GM23338 (cell line): Measurements from ENCODE around the gene IPO8. TPM values are rescaled to one million over a fixed set of nuclear protein-coding genes. Genes with fewer than 3 reads are reported as not detected.

Source experiments
- ATAC-seq: fragments of 200-7000 bp; cut with Tn5 transposase; 3 replicates; pipeline ENCODE4 v1.9.1; 2020
- DNase-seq: peaks from one replicate; pipeline ENCODE4 v3.0.0-alpha.2; 2015; ENCODE audit warnings: low spot score
- H2AFZ ChIP-seq: fragments of 200-600 bp; sonication (generic); 2 replicates; pipeline ENCODE4 v1.8.0; 2016; ENCODE audit warnings: antibody characterized with exemption, mild to moderate bottlenecking, moderate library complexity
- H3F3A ChIP-seq: fragments of 200-600 bp; sonication (generic); replicated peaks from 2 replicates; pipeline ENCODE4 v1.8.0; 2017; ENCODE audit warnings: antibody characterized with exemption, mixed run types, low read depth
- H3K27ac ChIP-seq: fragments of 200-600 bp; sonication (generic); 2 replicates; pipeline ENCODE4 v1.6.1; 2016; ENCODE audit warnings: low read depth
- H3K27me3 ChIP-seq: fragments of 200-600 bp; sonication (generic); 2 replicates; pipeline ENCODE4 v1.8.0; 2016; ENCODE audit warnings: mild to moderate bottlenecking, mixed run types, moderate library complexity; ENCODE audit not compliant: insufficient read depth
- H3K36me3 ChIP-seq: fragments of 200-600 bp; sonication (generic); 2 replicates; pipeline ENCODE4 v1.8.0; 2016; ENCODE audit warnings: mild to moderate bottlenecking; ENCODE audit not compliant: insufficient read depth
- H3K4me1 ChIP-seq: fragments of 200-600 bp; sonication (generic); 2 replicates; pipeline ENCODE4 v1.8.0; 2016; ENCODE audit warnings: mild to moderate bottlenecking, moderate library complexity; ENCODE audit not compliant: insufficient read depth
- H3K4me2 ChIP-seq: fragments of 200-600 bp; sonication (generic); 2 replicates; pipeline ENCODE4 v1.7.1; 2017; ENCODE audit warnings: mixed run types
- H3K4me3 ChIP-seq: fragments of 200-600 bp; sonication (generic); 2 replicates; pipeline ENCODE4 v1.6.1; 2016; ENCODE audit warnings: mixed run types
- H3K79me2 ChIP-seq: fragments of 200-600 bp; sonication (generic); replicated peaks from 2 replicates; pipeline ENCODE4 v1.8.0; 2017; ENCODE audit warnings: mild to moderate bottlenecking; ENCODE audit not compliant: insufficient read depth
- H3K9me2 ChIP-seq: fragments of 200-600 bp; sonication (generic); 2 replicates; pipeline ENCODE4 v1.8.0; 2017; ENCODE audit not compliant: insufficient read depth
- H4K20me1 ChIP-seq: fragments of 200-600 bp; sonication (generic); replicated peaks from 2 replicates; pipeline ENCODE4 v1.8.0; 2017; ENCODE audit warnings: mild to moderate bottlenecking; ENCODE audit not compliant: insufficient read depth
- H3K27ac Mint-ChIP-seq: 2 replicates; pipeline ENCODE4 v1.8.0; 2020; ENCODE audit warnings: inconsistent platforms, mild to moderate bottlenecking, moderate library complexity, mixed read lengths
- H3K27me3 Mint-ChIP-seq: 3 replicates; pipeline ENCODE4 v1.8.0; 2022; ENCODE audit warnings: low read depth, mild to moderate bottlenecking, moderate library complexity, mixed read lengths, inconsistent platforms; ENCODE audit not compliant: insufficient read depth, poor library complexity
- H3K36me3 Mint-ChIP-seq: 3 replicates; pipeline ENCODE4 v1.8.0; 2021; ENCODE audit warnings: low read depth, mild to moderate bottlenecking, inconsistent platforms, moderate library complexity, mixed read lengths
- H3K4me1 Mint-ChIP-seq: 3 replicates; pipeline ENCODE4 v1.8.0; 2020; ENCODE audit warnings: mild to moderate bottlenecking, inconsistent platforms, mixed read lengths
- H3K4me3 Mint-ChIP-seq: 3 replicates; pipeline ENCODE4 v1.8.0; 2021; ENCODE audit warnings: moderate library complexity, mild to moderate bottlenecking, inconsistent platforms, mixed read lengths
- H3K9me3 Mint-ChIP-seq: 3 replicates; pipeline ENCODE4 v1.8.0; 2020; ENCODE audit warnings: moderate library complexity, mild to moderate bottlenecking, inconsistent platforms, mixed read lengths
- CREB1 ChIP-seq: fragments of 250-450 bp; sonication (Bioruptor Pico); IDR thresholded peaks from 2 replicates; pipeline ENCODE4 v1.5.0; 2020; ENCODE audit warnings: low read depth, mild to moderate bottlenecking, moderate library complexity
- EZH2 ChIP-seq: fragments of 200-600 bp; sonication (generic); IDR thresholded peaks from one replicate; pipeline ENCODE4 v1.8.0; 2017; ENCODE audit warnings: antibody characterized with exemption, mild to moderate bottlenecking, low read depth; ENCODE audit not compliant: unreplicated experiment
- EZH2phosphoT487 ChIP-seq: fragments of 200-600 bp; sonication (generic); IDR thresholded peaks from one replicate; pipeline ENCODE4 v1.8.1; 2018; ENCODE audit warnings: antibody characterized with exemption; ENCODE audit not compliant: unreplicated experiment
- JUNB ChIP-seq: IDR thresholded peaks from one replicate; pipeline ENCODE4 v1.6.1; 2016; ENCODE audit warnings: antibody characterized with exemption; ENCODE audit not compliant: unreplicated experiment
- POLR2AphosphoS5 ChIP-seq: IDR thresholded peaks from 2 replicates; pipeline ENCODE4 v1.6.1; 2016; ENCODE audit warnings: antibody characterized with exemption, low read depth
- STAT1 ChIP-seq: IDR thresholded peaks from one replicate; pipeline ENCODE4 v1.6.1; 2016; ENCODE audit warnings: antibody characterized with exemption; ENCODE audit not compliant: unreplicated experiment
- ZNF114 ChIP-seq: fragments of 250-450 bp; sonication (Bioruptor Pico); IDR thresholded peaks from 2 replicates; pipeline ENCODE4 v1.5.0; 2020; ENCODE audit warnings: mild to moderate bottlenecking, moderate library complexity
- ZNF331 ChIP-seq: fragments of 250-450 bp; sonication (Bioruptor Pico); IDR thresholded peaks from 2 replicates; pipeline ENCODE4 v1.5.0; 2020; ENCODE audit warnings: low read depth, mild to moderate bottlenecking, moderate library complexity
- polyA plus RNA-seq: library from polyadenylated mRNA; unstranded; fragments of >200 nt; fragmentation: Nextera tagmentation; extraction: Ambion mirVana; gene quantifications from 2 replicates; pipeline ENCODE4 v1.2.1, GENCODE V29; 2016
- total RNA-seq: library from RNA; depleted of rRNA; stranded (reverse); fragments of >200 nt; shearing (Covaris generic); gene quantifications from 2 replicates; pipeline ENCODE4 v1.2.3, GENCODE V29; 2014
- TF ChIP-seq, protein P1 (sequence below), 2 experiments: fragments of 200-600 bp in 1 of 2; sonication (generic) in 1 of 2; conservative IDR thresholded peaks; 2 replicates each; pipeline versions ENCODE4 v1.5.1 to v1.6.1; 2016 to 2017; ENCODE audit warnings: antibody characterized with exemption in 2 of 2, low read depth in 2 of 2, mild to moderate bottlenecking in 2 of 2, moderate library complexity in 1 of 2
- TF ChIP-seq, protein P2 (sequence below): IDR thresholded peaks from one replicate; pipeline ENCODE4 v1.6.1; 2018; ENCODE audit warnings: antibody characterized with exemption; ENCODE audit not compliant: unreplicated experiment

IPO8 gene
- total and polyA plus RNA-seq, 2 experiments from 2014 or later = 13.4 to 53.6 TPM

DNA sequence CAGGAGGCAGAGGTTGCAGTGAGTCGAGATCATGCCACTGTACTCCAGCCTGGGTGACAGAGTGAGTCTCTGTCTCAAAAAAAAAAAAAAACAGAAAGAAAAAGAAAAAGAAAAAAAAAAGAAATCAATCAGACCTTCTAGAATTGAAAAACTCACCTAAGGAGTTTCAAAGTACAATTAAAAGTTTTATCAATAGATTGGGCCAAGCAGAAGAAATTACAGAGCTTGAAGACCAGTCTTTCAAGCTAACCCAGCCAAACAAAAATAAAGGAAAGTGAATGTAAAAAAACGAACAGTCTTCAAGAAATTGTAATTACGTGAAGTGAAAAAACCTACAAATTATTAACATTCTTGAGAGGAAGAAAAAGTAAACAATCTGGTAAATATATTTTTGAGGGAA lies 93.0 kb downstream of the IPO8 start:
- H2AFZ ChIP-seq = no peak overlapping the region
- Mint-ChIP-seq H3K27me3 (peaks cover 6% of the 10 kb centered on the region), H3K4me3 (no peak overlapping the region), H3K9me3 (peaks cover 20% of the 10 kb centered on the region), H3K27ac (no peak overlapping the region), H3K4me1 (peaks cover 8% of the 10 kb centered on the region), H3K36me3 (peaks cover 12% of the 10 kb centered on the region)
- H3F3A ChIP-seq = no peaks in the 10 kb centered on the region
- no peak overlapping the region for H3K4me3 ChIP-seq
- H3K27me3 ChIP-seq = no peaks in the 10 kb centered on the region
- ATAC-seq (no peak), DNase-seq (no peak)
- no peaks in the 10 kb centered on the region for H4K20me1 ChIP-seq
- H3K36me3 ChIP-seq = no peaks in the 10 kb centered on the region
- no peaks in the 10 kb centered on the region for H3K9me2 ChIP-seq
- no peak overlapping the region for H3K27ac ChIP-seq
- no peaks in the 10 kb centered on the region for H3K79me2 ChIP-seq
- no peak overlapping the region for H3K4me2 ChIP-seq
- TF ChIP-seq JUNB (no peak), ZNF114 (CRISPR knock-in tag) (no peak), POLR2AphosphoS5 (no peak), STAT1 (no peak), ZNF331 (CRISPR knock-in tag) (no peak)
- TF ChIP-seq, protein P1, sequence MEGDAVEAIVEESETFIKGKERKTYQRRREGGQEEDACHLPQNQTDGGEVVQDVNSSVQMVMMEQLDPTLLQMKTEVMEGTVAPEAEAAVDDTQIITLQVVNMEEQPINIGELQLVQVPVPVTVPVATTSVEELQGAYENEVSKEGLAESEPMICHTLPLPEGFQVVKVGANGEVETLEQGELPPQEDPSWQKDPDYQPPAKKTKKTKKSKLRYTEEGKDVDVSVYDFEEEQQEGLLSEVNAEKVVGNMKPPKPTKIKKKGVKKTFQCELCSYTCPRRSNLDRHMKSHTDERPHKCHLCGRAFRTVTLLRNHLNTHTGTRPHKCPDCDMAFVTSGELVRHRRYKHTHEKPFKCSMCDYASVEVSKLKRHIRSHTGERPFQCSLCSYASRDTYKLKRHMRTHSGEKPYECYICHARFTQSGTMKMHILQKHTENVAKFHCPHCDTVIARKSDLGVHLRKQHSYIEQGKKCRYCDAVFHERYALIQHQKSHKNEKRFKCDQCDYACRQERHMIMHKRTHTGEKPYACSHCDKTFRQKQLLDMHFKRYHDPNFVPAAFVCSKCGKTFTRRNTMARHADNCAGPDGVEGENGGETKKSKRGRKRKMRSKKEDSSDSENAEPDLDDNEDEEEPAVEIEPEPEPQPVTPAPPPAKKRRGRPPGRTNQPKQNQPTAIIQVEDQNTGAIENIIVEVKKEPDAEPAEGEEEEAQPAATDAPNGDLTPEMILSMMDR (conservative IDR thresholded peaks at IDR 0.05; ENCODE audit: low read depth in 2 of 2) = no peak
- peaks cover 9% of the 10 kb centered on the region; the same call in 1 of the 2 replicates for H3K4me1 ChIP-seq

DNA sequence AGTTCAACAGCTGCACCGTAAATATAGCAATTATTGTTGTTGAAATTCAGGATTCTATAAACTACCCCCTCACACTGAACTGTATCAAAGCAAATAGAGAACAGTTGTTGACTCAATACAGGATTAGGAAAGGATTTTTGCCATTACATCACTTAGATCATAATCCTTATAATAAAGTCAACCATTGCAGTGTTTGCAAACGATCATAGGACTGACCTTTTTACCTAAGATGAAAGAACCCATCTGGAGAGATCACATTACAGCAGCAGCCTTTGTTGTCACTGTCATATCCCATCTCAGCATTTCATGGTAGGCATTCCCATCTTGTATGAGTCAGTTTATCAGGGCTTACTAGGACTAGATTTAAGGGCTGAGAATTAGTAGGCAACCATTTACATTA lies 96.1 kb downstream of the IPO8 start:
- ATAC-seq = no peak
- no peak for DNase-seq
- peaks cover 32% of the 10 kb centered on the region for H3K9me3 Mint-ChIP-seq
- peaks cover 12% of the 10 kb centered on the region for H3K36me3 Mint-ChIP-seq
- no peaks in the 10 kb centered on the region for H3K79me2 ChIP-seq
- no peaks in the 10 kb centered on the region for H3K9me2 ChIP-seq
- H2AFZ ChIP-seq = no peak overlapping the region
- no peak overlapping the region for H3K27ac ChIP-seq
- H3K4me1 Mint-ChIP-seq = peaks cover 2% of the 10 kb centered on the region
- no peak overlapping the region for H3K4me2 ChIP-seq
- H3K27me3 Mint-ChIP-seq = peaks cover 3% of the 10 kb centered on the region
- no peaks in the 10 kb centered on the region for H3K27me3 ChIP-seq
- H3F3A ChIP-seq = no peaks in the 10 kb centered on the region
- no peaks in the 10 kb centered on the region for H3K36me3 ChIP-seq
- no peak overlapping the region for H3K4me3 ChIP-seq
- no peak overlapping the region for H3K27ac Mint-ChIP-seq
- 0 out of 2 replicates have a peak, but pooled peaks cover 3% of the 10 kb centered on the region for H3K4me1 ChIP-seq
- no peaks in the 10 kb centered on the region for H4K20me1 ChIP-seq
- no peak overlapping the region for H3K4me3 Mint-ChIP-seq
- TF ChIP-seq, protein P1 (conservative IDR thresholded peaks at IDR 0.05; ENCODE audit: low read depth in 2 of 2) = no peak
- TF ChIP-seq, protein P2, sequence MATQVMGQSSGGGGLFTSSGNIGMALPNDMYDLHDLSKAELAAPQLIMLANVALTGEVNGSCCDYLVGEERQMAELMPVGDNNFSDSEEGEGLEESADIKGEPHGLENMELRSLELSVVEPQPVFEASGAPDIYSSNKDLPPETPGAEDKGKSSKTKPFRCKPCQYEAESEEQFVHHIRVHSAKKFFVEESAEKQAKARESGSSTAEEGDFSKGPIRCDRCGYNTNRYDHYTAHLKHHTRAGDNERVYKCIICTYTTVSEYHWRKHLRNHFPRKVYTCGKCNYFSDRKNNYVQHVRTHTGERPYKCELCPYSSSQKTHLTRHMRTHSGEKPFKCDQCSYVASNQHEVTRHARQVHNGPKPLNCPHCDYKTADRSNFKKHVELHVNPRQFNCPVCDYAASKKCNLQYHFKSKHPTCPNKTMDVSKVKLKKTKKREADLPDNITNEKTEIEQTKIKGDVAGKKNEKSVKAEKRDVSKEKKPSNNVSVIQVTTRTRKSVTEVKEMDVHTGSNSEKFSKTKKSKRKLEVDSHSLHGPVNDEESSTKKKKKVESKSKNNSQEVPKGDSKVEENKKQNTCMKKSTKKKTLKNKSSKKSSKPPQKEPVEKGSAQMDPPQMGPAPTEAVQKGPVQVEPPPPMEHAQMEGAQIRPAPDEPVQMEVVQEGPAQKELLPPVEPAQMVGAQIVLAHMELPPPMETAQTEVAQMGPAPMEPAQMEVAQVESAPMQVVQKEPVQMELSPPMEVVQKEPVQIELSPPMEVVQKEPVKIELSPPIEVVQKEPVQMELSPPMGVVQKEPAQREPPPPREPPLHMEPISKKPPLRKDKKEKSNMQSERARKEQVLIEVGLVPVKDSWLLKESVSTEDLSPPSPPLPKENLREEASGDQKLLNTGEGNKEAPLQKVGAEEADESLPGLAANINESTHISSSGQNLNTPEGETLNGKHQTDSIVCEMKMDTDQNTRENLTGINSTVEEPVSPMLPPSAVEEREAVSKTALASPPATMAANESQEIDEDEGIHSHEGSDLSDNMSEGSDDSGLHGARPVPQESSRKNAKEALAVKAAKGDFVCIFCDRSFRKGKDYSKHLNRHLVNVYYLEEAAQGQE = no peak
- TF ChIP-seq ZNF114 (CRISPR knock-in tag) (no peak), EZH2phosphoT487 (no peak), CREB1 (CRISPR knock-in tag) (no peak), EZH2 (no peak)
